IPS-18c (cell line): Measurements from ENCODE around the gene CARD11.

Source experiments
- H3K4me3 ChIP-seq: 2 replicates; pipeline ENCODE4 v1.7.0; 2013; ENCODE audit warnings: low read depth, mild to moderate bottlenecking, low read length, moderate library complexity; ENCODE audit not compliant: insufficient read depth
- H3K9me3 ChIP-seq: one replicate; pipeline ENCODE4 v1.6.1; 2013; ENCODE audit warnings: mild to moderate bottlenecking, low read length, moderate library complexity; ENCODE audit not compliant: control insufficient read depth, insufficient read depth

CARD11 gene

DNA sequence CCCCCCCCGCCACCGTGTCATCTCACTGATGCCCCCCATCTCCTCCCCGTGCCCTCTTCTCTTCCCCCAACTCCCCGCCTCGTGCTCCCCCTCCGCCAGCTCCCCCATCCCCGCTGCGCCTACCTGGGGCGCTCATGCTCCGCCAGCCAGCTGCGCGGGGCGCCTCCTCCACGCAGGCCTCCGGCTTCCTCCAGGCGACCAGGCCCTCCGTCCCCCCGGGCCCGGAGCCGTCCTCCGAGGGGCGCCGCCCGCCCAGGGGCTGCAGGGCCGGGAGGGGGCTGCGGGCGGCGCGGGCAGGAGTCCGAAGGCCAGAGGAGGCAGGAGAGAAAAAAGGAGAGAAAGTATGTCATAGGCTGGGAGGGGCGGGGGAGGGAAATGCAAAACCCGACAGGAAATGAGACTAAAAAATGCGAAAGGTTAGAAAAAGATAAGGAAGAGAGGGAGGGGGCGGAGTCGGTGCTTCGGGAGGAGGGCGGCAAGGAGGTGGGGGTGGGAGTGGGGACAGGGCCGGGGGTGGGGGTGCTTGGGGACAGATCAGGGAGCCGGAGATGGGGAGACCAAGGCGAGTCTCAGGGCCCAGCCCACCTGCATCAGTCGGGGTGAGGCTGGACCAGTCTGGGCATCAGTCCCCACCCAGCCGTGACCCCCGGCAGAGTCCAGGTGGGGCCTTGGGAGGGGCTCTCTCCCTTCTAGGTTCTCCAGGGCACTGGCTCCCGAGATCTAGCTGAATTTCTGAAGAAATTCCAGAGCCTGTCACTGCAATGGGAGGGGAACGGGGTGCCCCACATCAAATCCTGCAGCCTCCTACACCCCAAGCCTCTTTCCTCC, at the start of gene CARD11:
TSS of gene CARD11 (minus strand) at position 324 of the 828 bp plus-strand sequence. CDS start 85,361 bp downstream, outside the sequence.
- no peaks in the 10 kb centered on the region for H3K9me3 ChIP-seq
- peak within 1 kb of the TSS; percentile 50 for H3K4me3 ChIP-seq

DNA sequence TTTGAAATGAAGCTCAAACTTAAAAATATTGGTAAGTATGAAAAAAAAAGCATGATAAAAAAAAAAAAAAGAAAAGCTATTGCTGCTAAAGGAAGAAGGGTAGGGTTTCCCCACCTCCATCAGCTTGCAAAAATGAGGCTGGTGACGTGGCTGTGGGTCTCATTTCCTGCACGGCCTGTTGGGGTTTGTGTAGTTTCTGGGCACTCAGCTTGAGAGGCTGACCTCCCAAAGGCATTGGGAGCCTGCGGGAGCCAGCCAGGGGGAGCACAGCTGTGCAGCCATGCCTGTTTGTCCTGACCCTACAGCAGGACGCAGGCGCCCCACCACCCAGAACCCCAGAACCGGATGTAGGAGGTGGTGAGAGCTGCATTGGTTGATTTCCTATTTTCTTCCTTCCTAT, 48.8 kb upstream of the CARD11 start:
- Histone ChIP-seq H3K9me3 (peaks cover 3% of the 10 kb centered on the region), H3K4me3 (no peak overlapping the region)

- Histone ChIP-seq H3K4me3 (no peak overlapping the region), H3K9me3 (peaks cover 3% of the 10 kb centered on the region)
Measured at GRCh38 chr7:3091631-3092030, 48.0 kb upstream of the CARD11 start.

DNA sequence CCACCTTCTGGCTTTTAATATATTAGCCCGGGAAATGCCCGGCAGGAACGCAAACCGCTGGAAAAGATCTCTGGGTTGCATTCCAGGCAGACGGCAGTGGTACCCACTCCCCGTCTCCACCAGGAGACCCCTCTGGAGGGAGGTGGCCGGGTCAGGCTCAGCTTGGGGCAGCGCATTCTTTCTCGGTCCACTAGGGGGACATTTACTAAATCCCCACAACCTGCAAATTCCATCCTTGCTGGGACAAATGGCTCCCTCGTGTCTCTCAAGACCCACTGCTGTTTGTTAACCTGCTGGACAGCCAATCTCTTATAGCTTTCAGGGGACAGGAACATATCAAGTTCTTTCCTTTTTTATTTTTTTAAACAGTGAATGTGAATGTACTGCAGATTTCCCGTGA, 45.8 kb upstream of the CARD11 start:
- H3K4me3 ChIP-seq, result no peak overlapping the region
- peaks cover 2% of the 10 kb centered on the region for H3K9me3 ChIP-seq

DNA sequence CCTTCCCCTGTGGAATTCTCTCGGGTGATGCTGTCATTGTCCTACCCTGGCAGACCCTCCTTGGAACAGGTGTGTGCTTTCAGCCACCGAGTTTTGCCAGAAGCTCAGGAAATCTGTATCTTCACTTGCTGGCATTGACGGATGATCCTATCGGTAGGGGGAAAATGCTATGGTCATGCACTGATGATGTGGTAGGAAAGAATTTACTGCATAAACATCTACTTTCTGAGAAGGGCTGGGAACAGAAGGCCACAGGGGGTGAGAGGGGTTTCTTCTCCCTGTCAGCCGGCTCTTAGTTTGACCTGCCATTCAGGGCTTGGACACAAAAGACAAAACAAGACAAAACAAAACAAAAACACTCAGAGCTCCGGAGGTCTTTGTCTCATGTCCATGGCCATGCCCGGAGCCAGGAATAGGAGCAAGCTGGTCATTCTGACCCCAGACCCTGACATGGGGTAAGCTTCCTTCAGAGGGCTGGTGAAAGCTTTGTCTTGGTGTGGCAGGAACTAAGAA, 43.6 kb upstream of the CARD11 start:
- H3K9me3 ChIP-seq, result no peaks in the 10 kb centered on the region
- H3K4me3 ChIP-seq, result no peak overlapping the region

DNA sequence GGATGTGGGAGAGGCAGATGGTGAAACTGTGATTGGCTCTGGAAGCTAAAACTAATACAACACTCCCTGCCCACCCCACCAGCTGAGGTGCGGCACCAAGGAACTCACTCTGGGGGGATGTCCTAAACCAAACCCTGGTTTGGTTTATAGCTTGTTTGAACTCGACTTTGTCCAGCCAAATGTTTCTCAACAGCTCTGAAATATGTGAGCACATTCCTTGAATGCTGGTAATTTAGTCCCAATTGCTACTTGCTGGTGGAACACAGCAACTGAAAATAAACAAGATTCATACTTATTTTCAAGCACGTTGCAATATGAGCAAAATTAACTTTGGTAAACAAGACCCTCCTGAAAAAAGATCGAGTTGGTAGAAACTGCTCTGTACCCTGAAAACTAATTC, 39.7 kb upstream of the CARD11 start:
- Histone ChIP-seq H3K4me3 (no peak overlapping the region), H3K9me3 (peaks cover 2% of the 10 kb centered on the region)

DNA sequence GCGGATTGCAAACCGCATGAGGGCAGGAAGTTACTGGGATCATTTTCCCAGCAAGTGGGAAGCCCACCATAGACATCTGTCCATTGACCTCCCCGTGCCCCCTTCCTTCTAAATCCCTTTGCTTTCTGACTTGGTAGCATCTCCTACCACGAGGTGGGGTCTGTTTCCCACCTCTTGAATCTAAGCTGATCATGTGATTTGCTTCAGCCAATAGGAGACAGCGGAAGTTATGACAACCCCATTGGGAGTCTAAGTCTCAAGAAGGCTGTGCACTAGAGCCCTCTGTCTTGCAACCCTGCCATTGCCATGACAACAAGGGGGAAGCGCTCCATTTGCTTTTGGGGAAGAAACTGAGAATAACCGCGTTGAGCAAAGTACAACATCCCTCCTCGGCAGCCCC, 39.2 kb upstream of the CARD11 start:
- H3K9me3 ChIP-seq, result peaks cover 2% of the 10 kb centered on the region
- no peak overlapping the region for H3K4me3 ChIP-seq

DNA sequence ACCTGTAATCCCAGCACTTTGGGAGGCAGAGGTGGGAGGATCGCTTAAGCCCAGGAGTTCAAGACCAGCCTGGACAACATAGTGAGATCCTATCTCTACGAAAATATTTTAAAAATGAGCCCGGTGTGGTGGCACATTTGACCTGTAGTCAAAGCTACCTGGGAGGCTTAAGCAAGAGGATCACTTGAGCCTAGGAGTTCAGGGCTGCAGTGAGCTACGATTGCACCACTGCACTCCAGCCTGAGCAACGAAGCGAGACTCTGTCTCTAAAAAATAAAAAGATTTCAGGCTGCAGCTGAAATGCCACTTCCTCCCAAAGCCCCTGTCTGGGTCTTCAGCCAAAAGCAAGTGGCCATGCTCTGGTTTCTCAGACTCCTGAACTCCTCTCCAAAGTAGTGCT, 38.7 kb upstream of the CARD11 start:
- no peak overlapping the region for H3K4me3 ChIP-seq
- H3K9me3 ChIP-seq, result peaks cover 2% of the 10 kb centered on the region

- no peak overlapping the region for H3K4me3 ChIP-seq
- peaks cover 2% of the 10 kb centered on the region for H3K9me3 ChIP-seq
Measured at GRCh38 chr7:3080106-3080505, 36.4 kb upstream of the CARD11 start.

DNA sequence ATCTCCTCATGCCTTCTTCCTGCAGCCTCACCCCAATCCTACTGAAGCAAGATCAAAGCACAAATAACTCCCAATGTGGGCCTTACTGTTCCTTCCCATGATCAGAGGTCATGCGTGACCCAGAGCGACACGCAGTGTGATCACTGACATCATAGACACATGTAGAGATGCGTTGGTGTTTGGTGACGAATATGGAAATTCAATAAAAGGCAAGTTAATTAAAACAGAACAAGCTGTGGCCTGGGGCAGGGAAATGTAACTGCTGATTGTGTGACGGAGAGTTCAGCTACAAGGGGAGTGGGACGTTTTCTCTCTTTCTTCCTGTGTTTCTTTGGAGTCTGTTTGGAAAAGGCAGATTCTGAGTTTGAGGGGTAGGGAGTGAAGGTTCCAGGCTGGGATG, 34.8 kb upstream of the CARD11 start:
- Histone ChIP-seq H3K9me3 (peaks cover 2% of the 10 kb centered on the region), H3K4me3 (no peak overlapping the region)

DNA sequence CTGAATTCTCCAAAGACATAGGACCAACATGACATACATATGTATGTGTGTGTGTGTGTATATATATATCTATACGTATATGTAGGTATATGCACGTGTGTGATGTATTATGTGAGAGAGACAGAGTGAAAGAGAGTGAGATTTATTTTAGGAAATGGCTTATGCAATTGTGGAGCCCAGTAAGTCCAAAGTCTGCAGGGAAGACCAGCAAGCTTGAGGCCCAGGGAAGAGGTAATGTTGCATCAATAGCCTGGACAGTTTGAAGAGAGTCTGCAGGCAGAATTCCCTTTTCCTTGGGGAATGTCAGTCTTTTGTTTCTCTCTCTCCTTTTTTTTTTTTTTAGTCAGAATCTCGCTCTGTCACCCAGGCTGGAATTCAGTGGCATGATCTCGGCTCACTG, 33.0 kb upstream of the CARD11 start:
- H3K9me3 ChIP-seq, result peaks cover 2% of the 10 kb centered on the region
- no peak overlapping the region for H3K4me3 ChIP-seq

GRCh38 chr7:3076163-3076562, 32.5 kb upstream of the CARD11 start:
- peaks cover 2% of the 10 kb centered on the region for H3K9me3 ChIP-seq
- H3K4me3 ChIP-seq, result no peak overlapping the region

- peaks cover 2% of the 10 kb centered on the region for H3K9me3 ChIP-seq
- no peak overlapping the region for H3K4me3 ChIP-seq
Measured at GRCh38 chr7:3075441-3075840, 31.8 kb upstream of the CARD11 start.

DNA sequence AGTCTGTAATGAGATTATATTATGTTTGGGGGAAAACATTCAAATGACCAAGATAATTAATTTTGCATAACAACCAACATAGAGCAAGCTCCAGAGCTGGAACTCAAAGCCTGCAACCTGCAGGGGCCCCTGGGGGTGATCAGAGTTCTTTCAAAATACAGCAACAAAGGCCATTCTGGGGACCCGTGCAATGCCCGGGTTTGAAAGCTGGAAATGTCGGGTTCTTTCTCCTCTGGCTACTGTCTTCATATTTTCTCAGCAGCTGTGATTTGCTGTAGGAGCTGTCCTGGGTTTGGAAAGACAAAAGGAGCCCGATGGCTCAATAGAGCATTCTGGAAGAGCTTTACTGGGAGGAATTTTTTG, 30.8 kb upstream of the CARD11 start:
- no peak overlapping the region for H3K4me3 ChIP-seq
- no peaks in the 10 kb centered on the region for H3K9me3 ChIP-seq

DNA sequence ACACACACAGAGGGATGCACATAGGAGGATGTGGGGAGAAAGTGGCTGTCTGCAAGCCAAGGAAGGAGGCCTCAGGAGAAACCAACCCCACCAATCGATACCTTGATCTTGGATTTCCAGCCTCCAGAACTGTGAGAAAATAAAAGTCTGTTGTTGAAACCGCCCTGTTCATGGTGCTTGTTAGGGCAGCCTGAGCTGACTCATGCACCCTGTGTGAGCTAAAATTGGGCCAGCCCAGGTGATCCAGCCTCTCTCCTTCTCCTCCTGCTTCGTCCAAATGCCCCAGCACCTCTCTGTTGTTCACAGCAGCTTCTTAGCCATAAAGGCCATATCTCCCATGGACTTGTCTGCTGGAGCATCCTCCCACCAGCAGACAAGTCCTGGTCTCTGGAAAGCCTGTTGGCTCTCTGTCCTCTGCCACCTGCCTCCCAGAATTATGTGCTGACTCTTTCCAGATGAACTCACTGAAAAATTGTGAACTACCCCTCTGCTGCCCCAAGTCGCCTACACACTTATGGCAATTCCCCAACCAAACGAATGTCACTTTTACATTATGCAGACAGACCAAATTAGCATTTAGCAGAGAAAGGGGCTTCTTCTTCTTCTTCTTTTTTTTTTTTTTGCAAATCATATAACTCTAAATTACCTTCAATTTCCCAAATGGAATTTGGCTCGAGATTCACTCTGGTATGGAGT, 30.2 kb upstream of the CARD11 start:
- Histone ChIP-seq H3K9me3 (no peaks in the 10 kb centered on the region), H3K4me3 (no peak overlapping the region)

GRCh38 chr7:3070908-3071307, 27.2 kb upstream of the CARD11 start:
- Histone ChIP-seq H3K4me3 (no peak overlapping the region), H3K9me3 (no peaks in the 10 kb centered on the region)

DNA sequence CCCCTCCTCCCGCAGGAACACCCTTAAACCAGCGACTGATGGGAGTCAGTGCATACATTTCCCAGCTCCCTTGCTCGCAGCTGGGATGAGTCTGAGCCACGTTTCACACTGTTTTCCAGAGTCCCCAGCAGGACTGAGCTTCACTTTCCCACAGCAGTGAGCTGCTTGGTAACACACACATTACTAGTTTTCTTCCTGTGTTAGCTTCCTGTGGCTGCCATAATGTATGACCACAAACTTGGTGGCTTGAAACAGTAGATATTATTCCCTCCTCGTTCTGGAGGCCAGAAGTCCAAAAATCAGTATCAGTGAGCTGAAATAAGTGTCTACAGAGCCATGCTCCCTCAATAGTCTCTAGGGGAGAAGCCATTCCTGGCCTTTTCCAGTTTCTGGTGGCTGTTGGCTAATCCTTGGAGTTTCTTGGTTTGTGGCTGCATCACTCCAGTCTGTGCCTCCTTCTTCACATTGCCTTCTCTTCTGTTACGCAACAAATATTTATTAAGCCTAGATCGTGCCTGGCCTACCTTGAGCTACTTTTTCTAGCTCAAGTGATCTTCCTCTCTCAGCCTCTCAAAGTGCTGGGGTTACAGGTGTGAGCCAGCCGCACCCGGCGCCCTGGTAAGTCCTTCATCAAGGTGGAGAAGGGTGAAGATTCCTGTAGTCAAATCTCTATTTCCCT, 26.2 kb upstream of the CARD11 start:
- Histone ChIP-seq H3K4me3 (no peak overlapping the region), H3K9me3 (no peaks in the 10 kb centered on the region)

GRCh38 chr7:3068530-3068929, 24.9 kb upstream of the CARD11 start:
- H3K9me3 ChIP-seq, result no peaks in the 10 kb centered on the region
- no peak overlapping the region for H3K4me3 ChIP-seq
